ENCODE measurements around the gene PCP2. TPM values are rescaled to one million over a fixed set of nuclear protein-coding genes. Genes with fewer than 3 reads are reported as not detected.

Gene PCP2
- total and polyA plus RNA-seq, 2 of the 8 experiments (the other 6 are each of a cell fraction or from before 2014, with no cell fraction given): not detected

GRCh38 chr19:7623725-7624603, 9.6 kb downstream of the PCP2 start:
- Histone ChIP-seq H3K56ac (replicated peaks; ENCODE audit: insufficient read length, low read depth, low read length) (no peak overlapping the region), H3K18ac (ENCODE audit: extremely low read depth, low read length) (no peak overlapping the region), H3K4me3 (ENCODE audit: extremely low read depth in 1 of 4, insufficient read depth in 2 of 4, low read depth in 3 of 4, low read length in 4 of 4) (no peak overlapping the region), H4K20me1 (replicated peaks in 1 of 2; ENCODE audit: control insufficient read depth in 1 of 2, insufficient read depth in 2 of 2, low read length in 2 of 2) (peaks cover 4 to 24% of the 10 kb centered on the region in 2 experiments), H3K27ac (ENCODE audit: low read depth, low read length) (no peak overlapping the region), H3K9me3 (ENCODE audit: insufficient read depth in 2 of 2, low read depth in 1 of 2, low read length in 1 of 2) (no peaks in the 10 kb centered on the region), H4K8ac (ENCODE audit: extremely low read depth, insufficient read depth, low read length) (no peak overlapping the region), H3K36me3 (ENCODE audit: control insufficient read depth in 2 of 4, insufficient read depth in 4 of 4, low read length in 3 of 4) (peaks cover 8 to 41% (median 24%) of the 10 kb centered on the region in 4 experiments; a peak in 6 of 8 replicates), H3K79me1 (ENCODE audit: low read depth, low read length) (peaks cover 26% of the 10 kb centered on the region), H3K14ac (ENCODE audit: insufficient read length) (no peak overlapping the region), H2AK5ac (ENCODE audit: low read depth, low read length) (no peak overlapping the region), H3K4ac (replicated peaks; ENCODE audit: insufficient read length, low read depth, low read length) (no peak overlapping the region), H3K79me2 (ENCODE audit: control insufficient read depth in 1 of 2, insufficient read depth in 2 of 2, low read length in 2 of 2) (peaks cover 10 to 29% of the 10 kb centered on the region in 2 experiments; a peak in 3 of 4 replicates), H2BK120ac (replicated peaks; ENCODE audit: low read depth, low read length) (no peak overlapping the region), H3K4me1 (replicated peaks in 1 of 4; ENCODE audit: control insufficient read depth in 3 of 4, insufficient read depth in 4 of 4, low read length in 3 of 4) (peaks cover 0 to 6% (median under 1%) of the 10 kb centered on the region in 4 experiments; a peak in 2 of 7 replicates), H4K5ac (ENCODE audit: insufficient read length, low read depth, low read length) (no peak overlapping the region), H4K91ac (replicated peaks; ENCODE audit: insufficient read length, low read length) (no peak overlapping the region), H2BK12ac (ENCODE audit: low read depth, low read length) (no peak overlapping the region), H3K23ac (ENCODE audit: insufficient read length) (no peak overlapping the region), H2BK20ac (ENCODE audit: low read length) (no peak overlapping the region), H3K9ac (replicated peaks in 1 of 4; ENCODE audit: extremely low read depth in 1 of 4, low read depth in 3 of 4, low read length in 3 of 4) (no peak overlapping the region), H3K4me2 (ENCODE audit: insufficient read depth in 1 of 2, low read depth in 2 of 2, low read length in 2 of 2) (no peak overlapping the region), H3K23me2 (ENCODE audit: low read depth, low read length) (peaks cover 3% of the 10 kb centered on the region; the same call in 1 of the 2 replicates), H2AFZ (ENCODE audit: low read length) (no peak overlapping the region), H2BK5ac (ENCODE audit: low read depth, low read length) (no peak overlapping the region), H3K27me3 (replicated peaks in 1 of 4; ENCODE audit: control insufficient read depth in 3 of 4, extremely low read depth in 1 of 4, insufficient read depth in 3 of 4, low read length in 3 of 4) (no peaks in the 10 kb centered on the region), H2BK15ac (ENCODE audit: low read length) (no peak overlapping the region)
- POLR2A ChIA-PET (ENCODE audit: partially characterized antibody): interaction anchor here (0.6 to 6.4 kb wide), 6 partner anchors 9 to 213 kb away, joined by 3 to 34 read pairs (median 4); partner anchors contain the start of gene PCP2
- 93% methylated on average over 34 of the region's 39 CpGs; no CpG with 5 or more reads in 1 of the 2 experiments for WGBS, 2 experiments (ENCODE audit: extremely low coverage in 1 of 2, insufficient coverage in 1 of 2, insufficient read length in 1 of 2, insufficient replicate concordance in 2 of 2, low coverage in 1 of 2, low lambda C conversion rate in 2 of 2, missing lambda C conversion rate in 1 of 2)
- DNase-seq (ENCODE audit: low read depth in 1 of 2, low spot score in 2 of 2): no peak
- FAIRE-seq: no peak
- CTCF ChIA-PET (ENCODE audit: partially characterized antibody): interaction anchor here (0.6 to 1.3 kb wide), 6 partner anchors 14 to 127 kb away, joined by 3 to 6 read pairs (median 4); partner anchors contain the start of gene TRAPPC5
- TF ChIP-seq NANOG (IDR thresholded peaks at IDR 0.05; ENCODE audit: insufficient read depth, low read depth, low read length, poor library complexity, severe bottlenecking) (no peak), RXRA (IDR thresholded peaks at IDR 0.05; ENCODE audit: insufficient read depth, low read depth, low read length) (no peak), SUZ12 (IDR thresholded peaks at IDR 0.05; ENCODE audit: low read length) (no peak), BRCA1 (IDR thresholded peaks at IDR 0.05; ENCODE audit: low read depth, low read length) (no peak), RNF2 (IDR thresholded peaks at IDR 0.05; ENCODE audit: borderline replicate concordance, low read depth, low read length, missing control alignments, poor library complexity, severe bottlenecking) (no peak), HDAC2 (IDR thresholded peaks at IDR 0.05; ENCODE audit: borderline replicate concordance in 1 of 2, low read depth in 2 of 2, low read length in 2 of 2) (no peak), TEAD4 (IDR thresholded peaks at IDR 0.05; ENCODE audit: low read depth, low read length) (no peak), SRF (IDR thresholded peaks at IDR 0.05; ENCODE audit: low read depth, low read length) (no peak), EZH2 (IDR thresholded peaks at IDR 0.05; ENCODE audit: low read depth, low read length, severe bottlenecking) (no peak), MAX (IDR thresholded peaks at IDR 0.05) (no peak)
